ENCODE results near the gene ASCC1.

ASCC1 gene

GRCh38 chr10:72074574-72075375 lies 141.3 kb downstream of the ASCC1 start:
- Histone ChIP-seq H3K27me3 (replicated peaks; ENCODE audit: insufficient read depth, low read length) (no peaks in the 10 kb centered on the region), H3K79me2 (ENCODE audit: low read length) (no peaks in the 10 kb centered on the region), H3K4me2 (ENCODE audit: low read depth, low read length) (no peak overlapping the region), H3K9me3 (replicated peaks; ENCODE audit: insufficient read depth, low read length) (no peaks in the 10 kb centered on the region), H3K9ac (ENCODE audit: low read length) (no peak overlapping the region), H3K9me2 (replicated peaks; ENCODE audit: insufficient read depth, low read length) (no peaks in the 10 kb centered on the region), H3K36me3 (replicated peaks; ENCODE audit: insufficient read depth, low read length) (no peaks in the 10 kb centered on the region), H4K20me1 (ENCODE audit: insufficient read depth, low read length) (no peaks in the 10 kb centered on the region), H3K4me3 (ENCODE audit: low read length) (no peak overlapping the region), H3K27ac (ENCODE audit: low read length) (no peak overlapping the region), H3K4me1 (ENCODE audit: low read length) (peaks cover 22% of the 10 kb centered on the region), H3F3A (ENCODE audit: insufficient read depth, low read length) (no peaks in the 10 kb centered on the region), H2AFZ (ENCODE audit: low read length) (no peak overlapping the region)
- TF ChIP-seq, protein P1, sequence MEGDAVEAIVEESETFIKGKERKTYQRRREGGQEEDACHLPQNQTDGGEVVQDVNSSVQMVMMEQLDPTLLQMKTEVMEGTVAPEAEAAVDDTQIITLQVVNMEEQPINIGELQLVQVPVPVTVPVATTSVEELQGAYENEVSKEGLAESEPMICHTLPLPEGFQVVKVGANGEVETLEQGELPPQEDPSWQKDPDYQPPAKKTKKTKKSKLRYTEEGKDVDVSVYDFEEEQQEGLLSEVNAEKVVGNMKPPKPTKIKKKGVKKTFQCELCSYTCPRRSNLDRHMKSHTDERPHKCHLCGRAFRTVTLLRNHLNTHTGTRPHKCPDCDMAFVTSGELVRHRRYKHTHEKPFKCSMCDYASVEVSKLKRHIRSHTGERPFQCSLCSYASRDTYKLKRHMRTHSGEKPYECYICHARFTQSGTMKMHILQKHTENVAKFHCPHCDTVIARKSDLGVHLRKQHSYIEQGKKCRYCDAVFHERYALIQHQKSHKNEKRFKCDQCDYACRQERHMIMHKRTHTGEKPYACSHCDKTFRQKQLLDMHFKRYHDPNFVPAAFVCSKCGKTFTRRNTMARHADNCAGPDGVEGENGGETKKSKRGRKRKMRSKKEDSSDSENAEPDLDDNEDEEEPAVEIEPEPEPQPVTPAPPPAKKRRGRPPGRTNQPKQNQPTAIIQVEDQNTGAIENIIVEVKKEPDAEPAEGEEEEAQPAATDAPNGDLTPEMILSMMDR (IDR thresholded peaks at IDR 0.05; ENCODE audit: low read length): no peak
- TF ChIP-seq EZH2 (optimal IDR thresholded peaks at IDR 0.05; ENCODE audit: low read depth, low read length) (no peak), EZH2phosphoT487 (IDR thresholded peaks at IDR 0.05; ENCODE audit: low read length) (no peak)
- no peak for DNase-seq

- Histone ChIP-seq H4K20me1 (ENCODE audit: insufficient read depth, low read length) (no peaks in the 10 kb centered on the region), H3K4me3 (ENCODE audit: low read length) (no peak overlapping the region), H3K79me2 (ENCODE audit: low read length) (no peaks in the 10 kb centered on the region), H2AFZ (ENCODE audit: low read length) (no peak overlapping the region), H3K9ac (ENCODE audit: low read length) (no peak overlapping the region), H3F3A (ENCODE audit: insufficient read depth, low read length) (no peaks in the 10 kb centered on the region), H3K4me1 (ENCODE audit: low read length) (peaks cover 22% of the 10 kb centered on the region), H3K27me3 (replicated peaks; ENCODE audit: insufficient read depth, low read length) (no peaks in the 10 kb centered on the region), H3K9me3 (replicated peaks; ENCODE audit: insufficient read depth, low read length) (no peaks in the 10 kb centered on the region), H3K9me2 (replicated peaks; ENCODE audit: insufficient read depth, low read length) (no peaks in the 10 kb centered on the region), H3K4me2 (ENCODE audit: low read depth, low read length) (no peak overlapping the region), H3K36me3 (replicated peaks; ENCODE audit: insufficient read depth, low read length) (no peaks in the 10 kb centered on the region), H3K27ac (ENCODE audit: low read length) (no peak overlapping the region)
- TF ChIP-seq EZH2 (optimal IDR thresholded peaks at IDR 0.05; ENCODE audit: low read depth, low read length): no peak
- TF ChIP-seq, protein P1 (IDR thresholded peaks at IDR 0.05; ENCODE audit: low read length): no peak
- no peak for TF ChIP-seq EZH2phosphoT487 (IDR thresholded peaks at IDR 0.05; ENCODE audit: low read length)
- no peak for DNase-seq
Measured at GRCh38 chr10:72073708-72074573, 142.1 kb downstream of the ASCC1 start.

- no peaks in the 10 kb centered on the region for H4K20me1 ChIP-seq (ENCODE audit: insufficient read depth, low read length)
- peaks cover 22% of the 10 kb centered on the region for H3K4me1 ChIP-seq (ENCODE audit: low read length)
- H3K79me2 ChIP-seq (ENCODE audit: low read length): no peaks in the 10 kb centered on the region
- no peaks in the 10 kb centered on the region for H3K9me3 ChIP-seq (replicated peaks; ENCODE audit: insufficient read depth, low read length)
- no peak overlapping the region for H3K27ac ChIP-seq (ENCODE audit: low read length)
- no peaks in the 10 kb centered on the region for H3K9me2 ChIP-seq (replicated peaks; ENCODE audit: insufficient read depth, low read length)
- DNase-seq: no peak
- no peaks in the 10 kb centered on the region for H3K36me3 ChIP-seq (replicated peaks; ENCODE audit: insufficient read depth, low read length)
- no peak overlapping the region for H3K4me2 ChIP-seq (ENCODE audit: low read depth, low read length)
- H3K9ac ChIP-seq (ENCODE audit: low read length): no peak overlapping the region
- no peak for TF ChIP-seq EZH2phosphoT487 (IDR thresholded peaks at IDR 0.05; ENCODE audit: low read length)
- TF ChIP-seq, protein P1 (IDR thresholded peaks at IDR 0.05; ENCODE audit: low read length): no peak
- no peak for TF ChIP-seq EZH2 (optimal IDR thresholded peaks at IDR 0.05; ENCODE audit: low read depth, low read length)
- H3K27me3 ChIP-seq (replicated peaks; ENCODE audit: insufficient read depth, low read length): no peaks in the 10 kb centered on the region
- no peaks in the 10 kb centered on the region for H3F3A ChIP-seq (ENCODE audit: insufficient read depth, low read length)
- no peak overlapping the region for H2AFZ ChIP-seq (ENCODE audit: low read length)
- no peak overlapping the region for H3K4me3 ChIP-seq (ENCODE audit: low read length)
Measured at GRCh38 chr10:72072639-72073038, 143.4 kb downstream of the ASCC1 start.
